SU-DHL-6 (cell line): ENCODE results near the gene PJVK.

Experiments used
- EZH2phosphoT487 ChIP-seq: fragments of 200-600 bp; sonication (generic), shearing (Covaris generic); conservative IDR thresholded peaks from 2 replicates; pipeline ENCODE4 v1.6.1; 2018; ENCODE audit warnings: mild to moderate bottlenecking, antibody characterized with exemption, low read length, moderate library complexity, mixed read lengths
- TF ChIP-seq, protein P1 (sequence below): fragments of 200-600 bp; sonication (generic); IDR thresholded peaks from one replicate; pipeline ENCODE4 v1.5.1; 2017; ENCODE audit warnings: antibody characterized with exemption, mild to moderate bottlenecking, low read length, moderate library complexity; ENCODE audit not compliant: insufficient read depth, poor library complexity, severe bottlenecking

DNA sequence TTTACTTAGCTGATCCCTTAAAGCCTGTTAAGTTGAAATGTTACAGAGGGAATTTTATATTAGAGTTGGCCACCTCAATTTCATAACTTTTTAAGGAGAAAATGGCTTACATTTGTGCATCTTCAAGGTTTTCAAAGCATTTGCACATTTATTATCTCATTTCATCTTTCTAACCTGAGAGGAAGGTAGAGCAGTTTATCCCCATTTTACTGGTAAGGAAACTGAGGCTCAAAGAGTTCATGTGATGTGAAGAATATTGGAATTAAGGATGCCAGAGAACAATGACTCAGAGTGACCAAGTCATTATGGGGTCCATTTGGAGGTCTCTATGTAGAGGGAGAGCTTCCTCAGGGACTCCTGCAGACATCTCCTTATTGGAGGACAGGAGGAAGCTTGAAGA is 35.2 kb upstream of the PJVK start:
- TF ChIP-seq, protein P1, sequence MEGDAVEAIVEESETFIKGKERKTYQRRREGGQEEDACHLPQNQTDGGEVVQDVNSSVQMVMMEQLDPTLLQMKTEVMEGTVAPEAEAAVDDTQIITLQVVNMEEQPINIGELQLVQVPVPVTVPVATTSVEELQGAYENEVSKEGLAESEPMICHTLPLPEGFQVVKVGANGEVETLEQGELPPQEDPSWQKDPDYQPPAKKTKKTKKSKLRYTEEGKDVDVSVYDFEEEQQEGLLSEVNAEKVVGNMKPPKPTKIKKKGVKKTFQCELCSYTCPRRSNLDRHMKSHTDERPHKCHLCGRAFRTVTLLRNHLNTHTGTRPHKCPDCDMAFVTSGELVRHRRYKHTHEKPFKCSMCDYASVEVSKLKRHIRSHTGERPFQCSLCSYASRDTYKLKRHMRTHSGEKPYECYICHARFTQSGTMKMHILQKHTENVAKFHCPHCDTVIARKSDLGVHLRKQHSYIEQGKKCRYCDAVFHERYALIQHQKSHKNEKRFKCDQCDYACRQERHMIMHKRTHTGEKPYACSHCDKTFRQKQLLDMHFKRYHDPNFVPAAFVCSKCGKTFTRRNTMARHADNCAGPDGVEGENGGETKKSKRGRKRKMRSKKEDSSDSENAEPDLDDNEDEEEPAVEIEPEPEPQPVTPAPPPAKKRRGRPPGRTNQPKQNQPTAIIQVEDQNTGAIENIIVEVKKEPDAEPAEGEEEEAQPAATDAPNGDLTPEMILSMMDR = no peak
- no peak for TF ChIP-seq EZH2phosphoT487
